NCI-H226 (cell line): ENCODE data around the gene LPIN1.
"Not testable (repeated sequence)": the region's sequence is repeated elsewhere in the genome, so short reads cannot be mapped to it uniquely, and the experiment has no call there.

Source experiments
- DNase-seq: peaks from one replicate; pipeline ENCODE4 v3.0.0-alpha.2; 2015

The LPIN1 gene

GRCh38 chr2:11847935-11848334, 101.5 kb downstream of the LPIN1 start:
- not testable (repeated sequence) for DNase-seq

DNA sequence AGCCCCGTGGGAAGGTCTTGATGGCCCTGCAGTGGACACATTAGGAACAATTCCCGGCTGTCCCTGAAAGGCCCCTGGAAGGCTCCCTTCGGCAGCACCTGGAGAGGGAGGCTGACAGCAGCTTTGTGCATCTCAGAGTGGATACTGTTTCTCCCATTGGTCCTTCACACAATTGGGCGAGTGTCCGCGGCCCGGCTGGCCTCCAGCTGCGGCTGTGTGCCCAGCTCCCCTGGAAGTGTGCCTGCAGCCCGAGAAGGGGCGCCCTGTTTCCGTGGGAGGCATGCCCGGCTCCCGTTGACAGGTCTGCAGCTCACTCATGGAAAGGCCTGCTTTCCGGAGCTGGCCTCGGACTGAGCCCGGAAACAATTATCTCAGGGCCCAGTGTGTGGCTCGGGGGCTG, 103.7 kb downstream of the LPIN1 start:
- DNase-seq, result no peak

DNA sequence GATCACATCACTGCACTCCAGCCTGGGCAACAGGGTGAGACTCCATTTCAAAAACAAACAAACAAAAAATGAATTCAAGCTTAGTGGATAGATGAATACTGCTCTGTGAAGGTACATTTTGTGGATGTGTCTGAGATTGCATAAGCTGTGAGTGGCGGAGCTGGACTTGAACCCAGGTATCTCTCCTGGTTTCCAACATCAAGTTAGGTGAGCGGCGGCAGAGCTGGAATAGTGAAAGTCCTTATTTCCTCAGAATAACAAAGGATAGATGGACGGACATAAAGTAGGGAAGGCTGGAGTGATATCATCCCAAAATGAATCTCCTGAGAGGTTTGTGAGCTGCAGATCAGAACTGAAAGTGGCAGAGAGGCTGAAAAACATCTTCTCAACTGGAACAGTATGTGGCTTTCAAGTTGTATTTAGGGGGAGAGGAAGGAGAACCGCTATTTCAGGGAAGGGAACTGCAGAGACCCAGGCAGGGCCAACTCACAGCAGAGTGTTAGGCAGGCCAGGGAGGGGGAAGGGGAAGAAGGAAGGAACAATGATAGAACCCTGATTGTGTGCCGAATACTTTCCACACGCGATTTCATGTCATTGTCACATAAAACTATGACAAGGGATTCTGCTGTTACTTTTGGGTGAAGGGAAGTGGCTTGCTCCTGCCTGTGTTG, 106.2 kb downstream of the LPIN1 start:
- DNase-seq, result no peak

GRCh38 chr2:11853197-11853588, 106.8 kb downstream of the LPIN1 start:
- no peak for DNase-seq

GRCh38 chr2:11855064-11855760, 108.8 kb downstream of the LPIN1 start:
- no peak for DNase-seq

- no peak for DNase-seq
Observed at GRCh38 chr2:11856095-11856494, 109.7 kb downstream of the LPIN1 start.

DNA sequence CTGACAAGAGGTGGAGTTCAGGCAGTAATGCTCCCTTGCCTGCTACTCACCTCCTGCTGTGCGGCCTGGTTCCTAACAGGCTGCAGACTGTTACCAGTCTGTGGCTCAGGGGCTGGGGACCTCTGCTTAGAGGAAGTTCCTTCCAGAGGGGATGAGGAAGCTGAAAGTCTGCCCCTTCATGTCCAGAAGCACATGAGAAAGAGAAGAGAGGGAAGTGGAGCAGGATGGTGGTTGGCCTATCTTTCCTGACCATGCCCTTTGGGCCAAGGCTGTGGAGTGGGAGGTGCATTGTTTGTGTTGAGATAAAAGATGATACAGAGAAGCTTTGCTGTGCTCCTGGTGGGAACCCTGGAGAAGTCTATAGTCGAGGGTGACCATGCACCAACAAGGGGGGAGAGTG, 112.5 kb downstream of the LPIN1 start:
- DNase-seq, result no peak

DNA sequence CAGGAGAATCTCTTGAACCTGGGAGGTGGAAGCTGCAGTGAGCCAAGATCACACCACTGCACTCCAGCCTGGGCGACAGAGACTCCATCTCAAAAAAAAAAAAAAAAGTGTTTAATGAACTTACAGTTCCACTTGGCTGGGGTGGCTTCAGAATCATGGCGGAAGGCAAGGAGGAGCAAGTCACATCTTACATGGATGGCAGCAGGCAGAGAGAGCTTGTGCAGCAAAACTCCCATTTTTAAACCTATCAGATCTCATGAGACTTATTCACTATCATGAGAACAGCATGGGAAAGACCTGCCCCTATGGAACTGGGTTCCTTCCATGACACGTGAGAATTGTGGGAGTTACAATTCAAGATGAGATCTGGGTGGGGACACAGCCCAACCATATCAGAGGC, 113.5 kb downstream of the LPIN1 start:
- DNase-seq, result not testable (repeated sequence)

GRCh38 chr2:11861044-11861443, 114.6 kb downstream of the LPIN1 start:
- no peak for DNase-seq

- no peak for DNase-seq
Observed at GRCh38 chr2:11862049-11862448, 115.6 kb downstream of the LPIN1 start.

GRCh38 chr2:11863103-11863502, 116.7 kb downstream of the LPIN1 start:
- no peak for DNase-seq

DNA sequence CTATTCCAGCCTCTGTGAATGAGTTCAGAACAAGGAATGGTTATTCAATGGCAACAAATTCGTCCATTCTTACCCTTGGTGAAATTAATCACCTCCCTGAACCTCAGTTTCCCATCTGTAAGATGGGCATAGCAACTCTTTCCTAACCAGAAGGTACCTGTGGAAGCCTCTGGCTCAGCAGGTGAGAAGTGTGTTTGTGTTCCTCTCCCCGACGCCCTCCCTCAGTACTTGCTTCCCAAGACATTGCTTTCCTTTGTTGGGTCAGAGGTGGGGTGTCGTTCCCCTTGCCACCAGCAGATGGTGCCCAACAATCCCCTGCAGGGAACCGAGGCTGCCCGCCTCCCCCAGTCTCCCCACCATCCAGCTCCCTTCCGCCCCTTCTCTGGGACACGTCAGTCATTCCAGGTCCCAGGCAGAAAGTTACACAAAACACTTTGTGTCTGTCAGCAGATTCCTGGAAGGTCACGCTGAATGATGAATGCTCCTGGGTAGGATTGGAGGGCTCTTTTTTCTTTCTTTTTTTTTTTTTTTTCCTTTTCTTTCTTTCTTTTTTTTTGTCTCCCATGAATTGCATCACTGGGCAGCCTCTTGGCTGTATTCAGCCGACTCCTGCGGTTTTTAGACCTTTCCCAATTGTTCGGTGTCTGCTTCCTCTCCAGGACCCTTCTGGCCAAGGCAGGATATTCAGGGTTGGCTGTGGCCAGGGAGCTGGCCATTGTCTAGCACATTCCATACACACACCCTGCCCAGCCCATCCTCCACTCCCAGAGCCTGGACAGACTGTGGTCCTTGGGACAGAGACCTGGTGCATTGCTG, 117.3 kb downstream of the LPIN1 start:
- peak; percentile 72 for DNase-seq

- DNase-seq, result no peak
Observed at GRCh38 chr2:11864724-11865123, 118.3 kb downstream of the LPIN1 start.

DNA sequence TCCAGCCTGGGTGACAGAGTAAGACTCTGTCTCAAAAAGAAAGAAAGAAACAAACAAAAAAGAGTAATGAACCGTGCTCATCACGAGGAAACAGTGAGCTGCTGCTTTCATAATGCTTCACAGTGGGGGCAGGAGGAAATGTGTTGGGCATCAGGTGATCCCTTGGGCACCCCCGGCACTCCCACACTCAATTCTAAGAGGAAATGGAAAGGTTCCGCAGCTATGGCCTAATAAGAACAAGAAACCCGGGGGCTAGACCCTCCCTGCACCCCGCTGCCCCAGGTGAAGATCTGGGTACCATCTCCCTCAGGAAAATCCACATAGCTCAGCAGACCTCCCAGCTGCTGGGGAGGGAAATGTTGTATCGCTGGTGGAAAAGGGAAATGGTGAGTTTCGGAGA, 118.9 kb downstream of the LPIN1 start:
- DNase-seq, result no peak

DNA sequence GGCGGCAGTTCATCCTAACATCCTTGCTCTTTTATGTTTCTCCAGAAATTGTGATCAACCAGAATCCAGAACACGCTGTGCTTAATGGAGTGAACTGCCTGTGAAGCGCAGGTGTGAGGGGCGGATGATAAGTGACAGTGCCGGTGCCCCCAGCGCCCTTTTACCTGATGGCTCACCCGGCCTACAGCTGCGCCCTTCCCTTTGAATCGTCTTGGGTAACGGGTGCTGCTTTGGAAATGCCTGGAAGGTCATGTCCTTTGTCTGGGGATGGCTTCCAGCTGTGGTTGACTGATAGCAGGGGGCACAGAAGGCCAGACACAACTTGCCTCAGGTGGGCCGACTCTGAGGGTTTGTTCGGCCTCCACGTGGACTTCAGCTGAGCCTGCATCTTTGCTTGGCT, 119.4 kb downstream of the LPIN1 start:
- no peak for DNase-seq

DNA sequence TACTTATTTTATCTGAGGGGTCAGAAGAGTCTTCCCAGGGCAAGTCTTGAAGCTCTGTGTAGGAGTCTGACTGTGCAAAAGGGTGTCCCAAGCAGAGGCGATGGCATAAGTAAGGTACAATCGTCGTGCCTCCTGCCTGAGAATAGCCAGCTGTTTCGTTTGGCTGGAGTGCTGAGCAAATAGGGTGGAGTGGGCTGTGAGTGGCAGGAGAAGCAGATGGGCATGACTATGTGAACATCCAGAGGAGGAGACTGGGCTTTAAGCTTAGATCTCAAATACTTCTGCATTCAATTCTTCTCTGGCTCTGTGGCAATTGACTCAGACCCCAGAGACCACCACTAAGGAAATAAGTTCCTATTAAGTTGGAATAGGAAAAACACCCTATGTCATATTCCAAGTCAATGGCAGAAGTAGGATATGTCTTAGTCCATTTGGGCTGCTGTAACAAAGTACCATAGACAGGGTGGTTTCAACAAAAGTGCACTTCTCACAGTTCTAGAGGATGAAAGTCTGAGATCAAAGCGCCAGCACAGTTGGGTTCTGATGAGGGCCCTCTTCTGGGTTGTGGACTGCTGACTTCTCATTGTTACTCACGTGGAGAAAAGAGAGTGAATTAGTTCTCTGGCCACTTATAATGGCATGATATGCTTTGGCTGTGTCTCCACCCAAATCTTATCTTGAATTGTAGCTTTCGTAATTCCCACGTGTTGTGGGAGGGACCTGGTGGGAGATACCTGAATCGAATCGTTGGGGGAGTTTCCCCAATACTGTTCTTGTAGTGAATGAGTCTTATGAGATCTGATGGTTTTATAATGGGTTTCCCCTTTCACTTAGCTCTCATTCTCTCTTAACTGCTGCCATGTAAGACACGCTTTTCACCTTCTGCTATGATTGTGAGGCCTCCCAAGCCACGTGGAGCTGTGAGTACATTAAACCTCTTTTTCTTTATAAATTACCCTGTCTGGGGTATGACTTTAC, 120.2 kb downstream of the LPIN1 start:
- no peak for DNase-seq

DNA sequence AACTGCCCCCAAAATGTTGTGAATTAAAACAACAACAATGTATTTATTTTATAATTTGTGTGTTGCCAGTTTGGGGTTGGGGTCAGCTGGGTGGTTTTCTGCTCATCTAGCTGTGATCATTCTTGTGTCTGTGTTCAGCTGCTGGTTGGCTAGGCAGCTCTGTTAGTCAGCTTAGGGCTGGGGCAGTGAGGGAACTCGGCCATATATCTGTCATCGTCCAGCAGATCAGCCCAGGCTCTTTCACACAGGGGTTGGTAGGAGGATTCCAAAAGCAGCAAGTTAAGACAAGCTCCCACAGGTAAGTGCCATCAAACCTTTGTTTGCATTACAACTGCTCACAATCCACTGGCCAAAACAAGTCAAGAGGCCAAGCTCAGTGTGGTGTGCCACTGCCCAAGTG, 121.5 kb downstream of the LPIN1 start:
- no peak for DNase-seq

DNA sequence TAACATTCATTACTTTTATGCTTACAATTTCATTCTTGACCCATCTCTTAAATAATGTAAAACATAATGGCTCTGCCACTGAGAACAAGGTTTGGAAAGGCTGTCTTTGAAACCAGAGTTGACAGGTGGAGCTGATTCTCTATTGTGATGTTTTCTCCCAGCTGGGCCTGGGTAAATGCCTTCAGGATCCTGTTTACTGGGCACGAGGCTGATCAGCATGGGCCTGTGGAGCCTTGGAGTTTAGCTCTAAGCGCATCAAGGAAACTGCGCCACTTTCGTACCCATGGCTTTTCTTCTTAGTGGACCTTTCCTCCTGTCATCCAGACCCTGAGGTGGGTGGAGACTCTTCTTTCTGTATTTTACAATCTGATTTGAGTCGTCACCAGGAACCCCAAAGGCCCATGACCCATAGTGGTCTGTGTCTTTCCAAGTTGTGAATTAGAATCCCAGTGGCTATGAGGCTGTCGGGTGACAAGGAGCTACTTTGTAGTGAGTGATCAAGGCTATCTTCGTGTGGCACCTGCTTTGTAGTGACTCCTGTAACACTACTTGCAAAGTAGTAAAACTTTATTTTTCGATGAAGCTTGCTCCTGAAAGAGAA, 123.1 kb downstream of the LPIN1 start:
- no peak for DNase-seq

GRCh38 chr2:11870064-11870463, 123.6 kb downstream of the LPIN1 start:
- no peak for DNase-seq

DNA sequence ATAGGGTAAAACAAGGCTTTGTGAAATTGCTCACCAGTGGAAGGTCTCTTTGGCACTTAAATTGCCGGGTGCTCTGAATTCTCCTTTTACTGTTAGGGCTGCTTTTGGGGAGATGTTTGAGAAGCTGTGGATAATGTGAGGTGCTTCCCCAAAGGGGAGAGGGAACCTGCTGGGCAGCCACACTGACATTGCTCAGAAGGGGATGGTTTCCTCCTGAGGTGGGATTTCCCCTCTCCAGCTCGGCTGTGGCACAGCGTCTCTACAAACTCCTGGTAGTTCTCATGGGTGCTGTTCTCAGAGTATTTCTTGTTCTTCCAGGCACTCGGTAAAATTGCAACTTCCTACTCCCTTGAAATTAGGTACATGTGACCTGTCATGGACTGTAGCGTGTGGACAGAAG, 124.2 kb downstream of the LPIN1 start:
- no peak for DNase-seq

DNA sequence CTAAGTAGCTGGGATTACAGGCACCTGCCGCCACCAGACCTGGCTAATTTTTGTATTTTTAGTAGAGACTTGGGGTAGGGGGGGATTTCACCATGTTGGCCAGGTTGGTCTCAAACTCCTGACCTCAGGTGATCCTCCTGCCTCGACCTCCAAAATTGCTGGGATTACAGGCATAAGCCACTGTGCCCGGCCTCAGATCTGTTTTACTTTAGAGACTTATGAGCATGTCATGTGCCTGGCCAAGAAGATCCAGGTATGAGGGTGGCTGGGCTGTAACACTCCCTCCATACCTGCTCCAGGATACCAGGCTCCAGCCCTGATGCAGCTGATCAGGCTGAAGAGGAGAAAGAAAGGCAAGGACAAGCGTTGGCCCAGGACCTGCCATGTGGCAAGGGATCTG, 125.0 kb downstream of the LPIN1 start:
- no peak for DNase-seq

- DNase-seq, result no peak
Observed at GRCh38 chr2:11872247-11872947, 126.0 kb downstream of the LPIN1 start.
